Measurements from ENCODE around the gene ZFC3H1.

GRCh38 chr12:71610031-71610795, 53.4 kb downstream of the ZFC3H1 start:
- TF ChIP-seq PREB (CRISPR knock-in tag; IDR thresholded peaks at IDR 0.05) (no peak), CTCF (IDR thresholded peaks at IDR 0.05 in 2 of 3, conservative IDR thresholded peaks at IDR 0.05 in 1 of 3; ENCODE audit: insufficient read depth in 2 of 3, low read depth in 1 of 3, low read length in 3 of 3) (no peak), SP1 (CRISPR knock-in tag; IDR thresholded peaks at IDR 0.05) (no peak), ZNF184 (CRISPR knock-in tag; IDR thresholded peaks at IDR 0.05) (no peak), ETV1 (tag; conservative IDR thresholded peaks at IDR 0.05; ENCODE audit: low read depth) (no peak), ZBTB33 (CRISPR knock-in tag; IDR thresholded peaks at IDR 0.05) (no peak), EZH2 (IDR thresholded peaks at IDR 0.05; ENCODE audit: borderline replicate concordance, low read depth, low read length) (no peak), NCOA2 (IDR thresholded peaks at IDR 0.05; ENCODE audit: partially characterized antibody in 2 of 2) (no peak), SMARCE1 (IDR thresholded peaks at IDR 0.05) (no peak), SIN3A (IDR thresholded peaks at IDR 0.05; ENCODE audit: borderline replicate concordance in 2 of 2, control insufficient read depth in 1 of 2, low read depth in 2 of 2, low read length in 2 of 2) (no peak)
- TF ChIP-seq, protein P1, sequence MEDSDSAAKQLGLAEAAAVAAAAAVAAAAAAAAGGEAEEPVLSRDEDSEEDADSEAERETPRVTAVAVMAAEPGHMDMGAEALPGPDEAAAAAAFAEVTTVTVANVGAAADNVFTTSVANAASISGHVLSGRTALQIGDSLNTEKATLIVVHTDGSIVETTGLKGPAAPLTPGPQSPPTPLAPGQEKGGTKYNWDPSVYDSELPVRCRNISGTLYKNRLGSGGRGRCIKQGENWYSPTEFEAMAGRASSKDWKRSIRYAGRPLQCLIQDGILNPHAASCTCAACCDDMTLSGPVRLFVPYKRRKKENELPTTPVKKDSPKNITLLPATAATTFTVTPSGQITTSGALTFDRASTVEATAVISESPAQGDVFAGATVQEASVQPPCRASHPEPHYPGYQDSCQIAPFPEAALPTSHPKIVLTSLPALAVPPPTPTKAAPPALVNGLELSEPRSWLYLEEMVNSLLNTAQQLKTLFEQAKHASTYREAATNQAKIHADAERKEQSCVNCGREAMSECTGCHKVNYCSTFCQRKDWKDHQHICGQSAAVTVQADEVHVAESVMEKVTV (CRISPR knock-in tag; IDR thresholded peaks at IDR 0.05) = no peak

All from K562 (cell line).